HG02840 (cell line): ENCODE data around the gene ITGAE.
A peak's percentile ranks its signal among the peaks of the same experiment; 100 is the strongest.
"Not testable (repeated sequence)": the region's sequence is repeated elsewhere in the genome, so short reads cannot be mapped to it uniquely, and the experiment has no call there.

Experiments
- ATAC-seq: cut with Tn5 transposase; IDR thresholded peaks from one replicate; pipeline ENCODE4 v1.9.1; 2021; ENCODE audit warnings: mild to moderate bottlenecking, moderate library complexity, moderate number of reproducible peaks; ENCODE audit not compliant: unreplicated experiment, low FRiP score

Gene ITGAE

GRCh38 chr17:3800362-3801271 lies at the start of gene ITGAE:
TSS of gene ITGAE (minus strand) at chr17:3801188. CDS start at chr17:3801144, 44 bp downstream.
- no peak for ATAC-seq

GRCh38 chr17:3848229-3848835 lies 47.3 kb upstream of the ITGAE start:
- ATAC-seq = no peak

- ATAC-seq = no peak
These were observed 46.2 kb upstream of the ITGAE start for GRCh38 chr17:3847165-3847670.

- ATAC-seq = no peak
These were observed 45.6 kb upstream of the ITGAE start for GRCh38 chr17:3846437-3847164.

- peak; percentile 92 for ATAC-seq
These were observed 44.8 kb upstream of the ITGAE start, which contains the start of gene NCBP3 for GRCh38 chr17:3845621-3846436. TSS of gene NCBP3 (minus strand) at chr17:3846246. CDS start at chr17:3846223, 23 bp downstream.

- peak; percentile 11 for ATAC-seq
These were observed 44.3 kb upstream of the ITGAE start for GRCh38 chr17:3845291-3845620.

- not testable (repeated sequence) for ATAC-seq
These were observed 43.6 kb upstream of the ITGAE start for GRCh38 chr17:3844556-3844955.

- no peak for ATAC-seq
These were observed 43.0 kb upstream of the ITGAE start for GRCh38 chr17:3843935-3844516.

GRCh38 chr17:3838206-3838605 lies 37.2 kb upstream of the ITGAE start:
- ATAC-seq = no peak

- no peak for ATAC-seq
These were observed 35.6 kb upstream of the ITGAE start for GRCh38 chr17:3836551-3836950.

GRCh38 chr17:3835410-3836229 lies 34.6 kb upstream of the ITGAE start:
- no peak for ATAC-seq

- ATAC-seq = no peak
These were observed 33.8 kb upstream of the ITGAE start for GRCh38 chr17:3834811-3835210.

- no peak for ATAC-seq
These were observed 27.9 kb upstream of the ITGAE start for GRCh38 chr17:3828852-3829232.

- ATAC-seq = no peak
These were observed 27.3 kb upstream of the ITGAE start for GRCh38 chr17:3828151-3828851.

GRCh38 chr17:3827124-3827773 lies 26.3 kb upstream of the ITGAE start:
- ATAC-seq = no peak

GRCh38 chr17:3826191-3826590 lies 25.2 kb upstream of the ITGAE start:
- no peak for ATAC-seq

- no peak for ATAC-seq
These were observed 20.1 kb upstream of the ITGAE start for GRCh38 chr17:3821101-3821500.

- ATAC-seq = no peak
These were observed 17.8 kb upstream of the ITGAE start for GRCh38 chr17:3818786-3819185.
